ENCODE measurements around the gene SWT1.

- TF ChIP-seq CTCF (conservative IDR thresholded peaks at IDR 0.05): no peak
- no peak for TF ChIP-seq ZFX (IDR thresholded peaks at IDR 0.05)
Measured at GRCh38 chr1:185325413-185325812, 168.4 kb downstream of the SWT1 start.
